T-helper 9 cell (primary cell): Measurements from ENCODE around the gene PTPRG.

Experiments
- DNase-seq: peaks from one replicate; pipeline ENCODE4 v3.0.0-alpha.2; 2020

The PTPRG gene

GRCh38 chr3:62259924-62260323 lies 698.6 kb downstream of the PTPRG start:
- DNase-seq: no peak

GRCh38 chr3:62260655-62261054 lies 699.3 kb downstream of the PTPRG start:
- DNase-seq: no peak

- no peak for DNase-seq
These were observed 699.8 kb downstream of the PTPRG start for GRCh38 chr3:62261121-62261520.

GRCh38 chr3:62261736-62262135 lies 700.4 kb downstream of the PTPRG start:
- no peak for DNase-seq

GRCh38 chr3:62265528-62265927 lies 704.2 kb downstream of the PTPRG start:
- DNase-seq: no peak

- no peak for DNase-seq
These were observed 705.4 kb downstream of the PTPRG start for GRCh38 chr3:62266668-62267283.

GRCh38 chr3:62276658-62277180 lies 715.3 kb downstream of the PTPRG start:
- DNase-seq: no peak

GRCh38 chr3:62277450-62277849 lies 716.1 kb downstream of the PTPRG start:
- DNase-seq: no peak

- no peak for DNase-seq
These were observed 716.6 kb downstream of the PTPRG start for GRCh38 chr3:62277986-62278385.

- DNase-seq: no peak
These were observed 720.4 kb downstream of the PTPRG start for GRCh38 chr3:62281726-62282125.

GRCh38 chr3:62284442-62284841 lies 723.1 kb downstream of the PTPRG start:
- DNase-seq: no peak

- DNase-seq: no peak
These were observed 726.1 kb downstream of the PTPRG start for GRCh38 chr3:62287392-62287927.

- DNase-seq: no peak
These were observed 728.6 kb downstream of the PTPRG start for GRCh38 chr3:62289922-62290321.

GRCh38 chr3:62293051-62293780 lies 731.8 kb downstream of the PTPRG start:
- DNase-seq: no peak

GRCh38 chr3:62295571-62295970 lies 734.2 kb downstream of the PTPRG start:
- no peak for DNase-seq

GRCh38 chr3:62300617-62301016 lies 739.2 kb downstream of the PTPRG start:
- no peak for DNase-seq

GRCh38 chr3:62312201-62312600 lies 750.8 kb downstream of the PTPRG start:
- DNase-seq: no peak

GRCh38 chr3:62316525-62316924 lies 755.2 kb downstream of the PTPRG start:
- DNase-seq: no peak

- no peak for DNase-seq
These were observed 757.0 kb downstream of the PTPRG start for GRCh38 chr3:62318365-62318751.

GRCh38 chr3:62318752-62319569 lies 757.6 kb downstream of the PTPRG start:
- peak; percentile 44 for DNase-seq

- DNase-seq: no peak
These were observed 758.3 kb downstream of the PTPRG start for GRCh38 chr3:62319570-62320243.

- DNase-seq: no peak
These were observed 761.9 kb downstream of the PTPRG start for GRCh38 chr3:62323241-62323640.

- no peak for DNase-seq
These were observed 764.5 kb downstream of the PTPRG start for GRCh38 chr3:62325896-62326295.
